CD4-positive, alpha-beta T cell treated with Interleukin-2 at 100 ng/mL for 4 hours (primary cell): Measurements from ENCODE around the gene MRTFA.
"Not testable (repeated sequence)": the region's sequence is repeated elsewhere in the genome, so short reads cannot be mapped to it uniquely, and the experiment has no call there.

ENCODE experiments used
- DNase-seq: peaks from one replicate; pipeline ENCODE4 v3.0.0-alpha.2; 2020; ENCODE audit warnings: low spot score

The MRTFA gene

DNA sequence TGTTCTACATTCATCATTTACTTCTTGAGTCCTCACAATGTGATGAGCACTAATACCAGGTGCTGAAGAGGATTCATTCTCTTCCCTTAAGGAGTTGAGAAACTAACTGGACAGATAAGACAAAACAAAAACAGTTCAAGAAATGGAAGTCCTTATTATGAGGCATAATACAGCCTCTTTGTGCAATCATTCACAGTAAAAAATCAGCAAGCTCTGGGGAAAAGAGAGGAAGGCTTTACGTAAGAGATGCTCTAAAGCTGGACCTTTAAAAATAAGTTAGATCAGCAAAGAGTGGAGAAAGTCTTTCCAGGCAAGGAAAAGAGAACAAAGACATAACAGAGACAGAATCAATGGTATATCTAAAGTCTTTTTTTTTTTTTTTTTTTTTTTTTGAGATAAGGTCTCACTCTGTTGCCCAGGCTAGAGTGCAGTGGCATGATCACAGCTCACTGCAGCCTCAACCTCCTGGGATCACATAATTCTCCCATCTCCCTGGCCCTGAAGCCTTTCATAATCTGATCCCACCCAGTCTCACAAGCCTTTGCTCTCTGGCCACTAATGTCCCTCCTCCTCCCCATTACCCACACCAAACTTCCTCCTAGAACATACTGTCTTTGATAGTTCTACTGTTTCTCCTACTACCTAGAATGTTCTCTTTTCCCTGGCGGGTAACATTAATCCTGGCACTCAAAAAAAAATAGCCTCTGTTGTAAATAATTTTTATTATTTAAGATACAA is 40.9 kb downstream of the MRTFA start:
- no peak for DNase-seq

DNA sequence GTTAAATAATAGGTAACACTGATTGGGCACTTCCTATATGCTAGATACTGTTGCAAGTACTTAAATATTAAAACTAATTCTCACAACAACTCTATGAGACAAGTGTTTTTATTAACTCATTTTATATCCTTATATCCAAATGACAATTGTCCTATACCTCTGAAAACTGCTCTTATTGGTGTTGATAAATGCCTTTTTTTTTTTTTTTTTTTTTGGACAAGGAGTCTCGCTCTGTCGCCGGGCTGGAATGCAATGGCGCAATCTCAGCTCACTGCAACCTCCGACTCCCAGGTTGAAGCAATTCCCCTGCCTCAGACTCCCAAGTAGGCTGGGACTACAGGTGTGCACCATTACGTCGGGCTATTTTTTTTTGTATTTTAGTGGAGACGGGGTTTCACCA is 41.6 kb downstream of the MRTFA start:
- no peak for DNase-seq

DNA sequence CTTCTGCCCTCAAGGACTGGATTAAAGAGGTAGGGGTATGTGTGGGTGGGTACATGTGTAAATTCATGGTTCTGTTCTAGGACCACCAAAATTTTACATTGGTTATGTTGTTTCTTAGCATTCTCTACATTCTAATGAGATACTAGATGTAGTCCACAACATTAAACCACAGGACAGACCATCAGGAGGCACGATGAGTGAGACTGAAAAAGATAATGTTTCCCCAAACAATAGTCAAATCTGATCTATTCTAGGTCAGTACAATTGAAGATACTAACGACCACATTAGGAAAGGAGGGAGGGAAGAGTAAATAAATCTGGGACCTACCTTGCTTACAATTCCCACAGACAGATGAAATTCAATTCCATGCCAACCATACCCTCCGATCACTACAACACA is 42.2 kb downstream of the MRTFA start:
- DNase-seq, result no peak

DNA sequence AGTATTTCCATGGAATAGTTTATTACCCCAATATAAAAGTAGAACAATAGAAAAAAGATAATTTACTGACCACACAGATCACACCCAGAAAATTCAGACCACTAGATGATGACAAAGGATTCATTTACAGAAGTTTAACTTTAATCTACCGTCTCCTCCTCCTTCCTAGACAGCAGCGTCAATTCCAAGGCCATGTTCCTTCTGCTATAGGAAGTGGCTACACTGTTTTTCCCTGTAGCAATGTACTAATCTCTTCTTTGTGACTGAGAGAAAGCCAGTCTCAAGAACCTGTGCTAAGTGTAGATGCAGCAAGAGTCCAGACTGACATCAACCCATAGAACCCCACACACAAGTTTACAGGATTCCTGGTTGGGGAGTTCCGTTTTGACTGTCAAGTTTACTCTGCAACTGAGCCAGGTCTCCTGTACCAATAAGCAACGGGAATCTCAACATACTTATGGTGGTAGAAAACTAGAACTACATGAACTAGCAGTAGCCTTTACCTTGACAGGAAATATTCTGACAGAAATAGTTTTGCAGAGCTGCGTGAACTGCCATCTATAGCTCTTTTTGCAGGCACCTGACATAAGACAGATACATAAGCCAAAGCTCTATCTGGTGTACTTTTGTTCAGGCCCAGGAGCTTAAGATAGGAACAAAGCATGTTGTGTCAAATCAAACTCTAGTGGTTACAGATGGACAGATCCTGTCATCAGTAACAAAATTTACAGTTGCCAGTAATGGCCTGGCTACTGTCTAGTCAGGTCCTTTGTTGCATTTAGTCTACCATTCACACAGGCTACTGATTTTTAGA is 42.9 kb downstream of the MRTFA start:
- DNase-seq, result no peak

DNA sequence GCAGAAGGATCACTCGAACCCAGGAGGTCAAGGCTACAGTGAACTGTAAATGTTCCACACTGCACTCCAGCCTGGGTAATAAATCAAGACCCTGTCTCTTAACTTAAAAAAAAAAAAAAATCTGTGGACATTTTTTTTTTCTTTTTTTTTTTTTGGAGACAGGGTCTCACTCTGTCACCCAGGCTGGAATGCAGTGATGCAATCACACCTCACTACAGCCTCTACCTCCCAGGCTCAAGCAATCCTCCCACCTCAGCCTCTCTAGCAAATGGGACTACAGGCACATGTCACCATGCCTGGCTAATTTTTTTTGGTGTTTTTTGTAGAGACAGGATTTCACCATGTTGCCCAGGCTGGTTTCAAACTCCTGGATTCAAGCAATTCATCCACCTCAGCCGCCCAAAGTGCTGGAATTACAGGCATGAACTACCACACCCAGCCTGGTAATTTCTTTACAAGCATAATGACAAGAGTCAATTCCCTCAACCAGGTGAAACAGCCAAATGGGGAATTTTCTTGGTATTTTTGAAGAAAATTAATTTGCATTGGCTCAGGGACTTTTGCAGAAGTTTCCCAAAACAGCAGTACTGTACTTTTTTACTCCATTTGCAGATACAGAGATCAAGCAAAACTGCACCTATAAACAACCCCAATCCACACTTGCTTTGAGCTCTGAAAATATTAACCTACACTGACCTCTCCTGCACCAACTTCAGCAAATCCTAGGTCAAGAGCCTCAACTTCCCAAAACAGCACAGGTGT is 44.0 kb downstream of the MRTFA start:
- no peak for DNase-seq

DNA sequence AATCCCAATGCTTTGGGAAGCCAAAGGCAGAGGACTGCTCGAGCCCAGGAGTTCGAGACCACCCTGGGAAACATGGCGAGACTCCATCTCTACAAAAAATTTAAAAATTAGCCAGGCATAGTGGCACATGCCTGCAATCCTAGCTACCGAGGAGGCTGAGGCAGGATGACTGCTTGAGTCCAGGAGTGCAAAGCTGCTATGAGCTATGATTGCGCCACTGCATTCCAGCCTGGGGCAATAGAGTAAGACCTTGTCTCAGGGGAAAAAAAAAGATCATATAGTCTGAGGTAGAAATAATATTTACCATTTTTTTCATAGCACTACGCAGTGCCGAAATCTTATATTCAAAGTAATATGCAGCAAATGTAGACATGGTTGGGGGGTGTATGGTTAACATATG is 47.8 kb downstream of the MRTFA start:
- DNase-seq, result no peak

DNA sequence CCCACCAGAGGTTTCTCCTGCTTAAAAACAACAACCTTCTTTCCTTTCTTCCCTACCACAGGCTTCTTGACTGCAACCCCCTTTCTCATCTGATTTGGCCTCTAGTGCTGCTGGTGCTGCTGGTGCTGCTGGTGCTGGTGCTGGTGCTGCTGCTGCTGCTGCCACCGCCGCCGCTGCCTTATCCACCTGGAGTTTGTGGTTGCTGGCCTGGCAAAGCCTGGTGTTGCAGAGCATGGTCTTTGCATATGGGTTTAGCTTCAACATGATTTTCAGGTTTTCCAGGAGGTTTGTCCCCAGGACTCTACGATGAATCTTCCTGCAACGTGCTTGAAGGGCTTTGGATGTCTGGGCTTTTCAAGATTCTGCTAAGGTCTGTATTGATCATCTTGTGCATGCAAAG is 49.7 kb downstream of the MRTFA start:
- no peak for DNase-seq

DNA sequence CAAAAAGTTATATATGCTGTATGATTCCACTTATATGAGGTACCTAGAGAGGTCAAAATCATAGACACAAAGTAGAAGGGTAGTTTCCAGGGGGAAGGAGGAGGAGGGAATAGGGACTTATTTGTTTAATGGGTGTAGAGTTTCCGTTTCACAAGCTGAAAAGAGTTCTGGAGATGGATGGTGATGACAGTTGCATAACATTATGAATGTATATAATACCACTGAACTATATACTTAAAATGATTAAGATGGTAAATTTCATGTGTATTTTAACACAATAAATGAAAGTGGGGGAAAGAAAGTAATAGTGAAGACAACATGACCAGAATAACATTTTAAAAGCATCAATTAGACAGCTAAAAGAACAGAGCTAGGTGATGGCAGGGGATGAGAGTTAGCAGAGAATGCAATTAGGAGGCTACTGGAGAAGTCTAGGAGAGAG is 51.2 kb downstream of the MRTFA start:
- no peak for DNase-seq

DNA sequence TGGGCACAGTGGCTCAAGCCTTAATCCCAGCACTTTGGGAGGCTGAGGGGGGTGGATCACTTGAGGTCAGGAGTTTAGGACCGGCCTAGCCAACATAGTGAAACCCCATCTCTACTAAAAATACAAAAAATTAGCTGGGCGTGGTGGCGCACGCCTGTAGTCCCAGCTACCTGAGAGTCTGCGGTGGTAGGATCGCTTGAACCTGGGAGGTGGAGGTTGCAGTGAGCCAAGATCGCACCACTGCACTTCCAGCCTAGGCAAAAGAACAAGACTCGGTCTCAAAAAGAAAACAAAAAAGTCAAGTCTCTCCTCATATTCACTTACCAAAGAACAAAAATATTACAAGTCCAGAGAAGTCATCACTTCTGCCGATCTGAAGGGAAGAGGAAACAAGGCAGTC is 51.8 kb downstream of the MRTFA start:
- DNase-seq, result not testable (repeated sequence)

DNA sequence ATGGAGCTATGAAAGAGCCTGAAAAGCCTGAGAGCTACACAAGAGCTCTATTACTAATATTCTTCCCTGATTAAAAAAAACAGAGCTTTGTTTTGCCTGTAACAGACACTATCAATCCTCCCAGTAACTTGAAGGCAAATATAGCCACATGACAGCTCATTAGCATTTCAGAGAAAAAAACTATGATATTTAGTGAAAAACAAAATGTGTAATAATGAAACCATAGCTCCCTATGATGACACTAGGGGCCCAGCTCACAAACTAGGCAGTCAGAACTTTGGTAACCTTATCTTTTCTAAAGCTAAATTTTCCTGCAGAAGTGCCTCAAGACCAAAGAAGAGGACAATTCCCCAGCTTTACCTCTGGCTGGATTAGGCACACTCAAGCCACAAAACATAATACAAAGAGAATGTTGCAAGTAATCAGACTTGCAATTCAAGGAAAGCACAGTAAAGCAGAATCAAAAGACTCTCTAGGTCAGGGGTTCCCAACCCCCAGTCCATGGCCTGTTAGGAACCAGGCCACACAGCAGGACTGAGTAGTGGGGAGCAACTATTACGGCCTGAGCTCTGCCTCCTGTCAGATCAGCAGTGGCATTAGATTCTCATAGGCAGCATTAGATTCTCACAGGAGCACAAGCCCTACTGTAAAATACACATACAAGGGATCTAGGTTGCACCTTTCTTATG is 53.3 kb downstream of the MRTFA start:
- DNase-seq, result no peak

DNA sequence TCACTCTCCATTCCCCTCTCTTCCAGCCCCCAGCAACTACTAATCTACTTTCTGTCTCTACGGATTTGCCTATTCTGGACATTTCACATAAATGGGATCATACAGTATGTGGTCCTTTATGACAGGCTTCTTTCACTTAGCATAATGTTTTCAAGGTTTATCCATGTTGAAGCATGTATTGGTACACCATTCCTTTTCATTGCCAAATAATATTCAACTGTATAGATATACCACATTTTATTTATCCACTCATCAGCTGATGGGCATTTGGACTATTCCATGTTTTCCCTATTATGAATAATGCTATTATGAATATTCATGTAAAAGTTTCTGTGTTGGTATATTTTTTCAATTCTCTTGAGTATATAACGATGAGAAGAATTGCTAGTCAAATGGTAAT is 54.5 kb downstream of the MRTFA start:
- no peak for DNase-seq

DNA sequence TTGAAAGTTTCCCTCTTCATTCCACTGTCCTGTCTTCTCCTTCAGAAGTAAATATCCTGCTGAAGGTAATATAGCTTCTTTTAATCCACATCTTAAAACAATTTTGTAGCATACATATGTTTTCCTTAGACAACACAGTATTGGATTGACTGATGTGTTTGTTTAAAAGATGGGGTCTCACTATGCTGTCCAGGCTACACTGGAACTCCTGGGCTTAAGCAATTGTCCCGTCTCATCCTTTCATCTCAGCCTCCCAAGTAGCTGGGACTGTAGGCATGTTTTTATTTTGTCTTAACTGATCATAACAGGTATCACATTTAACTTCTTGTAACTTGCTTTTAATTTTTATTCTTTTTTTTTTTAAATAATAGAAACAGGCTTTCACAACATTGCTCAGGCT is 55.9 kb downstream of the MRTFA start:
- no peak for DNase-seq

DNA sequence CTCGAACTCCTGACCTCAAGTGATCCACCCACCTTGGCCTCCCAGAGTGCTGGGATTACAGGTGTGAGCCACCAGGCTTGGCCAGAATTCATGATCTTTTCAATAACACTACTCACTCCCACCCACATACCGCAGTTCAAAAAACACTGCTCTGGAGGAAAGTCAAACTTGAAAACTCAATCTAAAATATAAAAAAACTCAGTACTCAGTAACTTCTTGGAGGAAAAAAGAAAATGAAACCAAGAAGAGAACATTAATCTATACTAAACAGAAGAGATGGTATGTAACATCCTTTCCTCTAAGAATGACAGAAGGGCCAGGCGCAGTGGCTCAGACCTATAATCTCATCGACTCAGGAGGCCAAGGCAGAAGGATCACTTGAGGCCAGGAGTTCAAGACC is 58.3 kb downstream of the MRTFA start:
- DNase-seq, result no peak

DNA sequence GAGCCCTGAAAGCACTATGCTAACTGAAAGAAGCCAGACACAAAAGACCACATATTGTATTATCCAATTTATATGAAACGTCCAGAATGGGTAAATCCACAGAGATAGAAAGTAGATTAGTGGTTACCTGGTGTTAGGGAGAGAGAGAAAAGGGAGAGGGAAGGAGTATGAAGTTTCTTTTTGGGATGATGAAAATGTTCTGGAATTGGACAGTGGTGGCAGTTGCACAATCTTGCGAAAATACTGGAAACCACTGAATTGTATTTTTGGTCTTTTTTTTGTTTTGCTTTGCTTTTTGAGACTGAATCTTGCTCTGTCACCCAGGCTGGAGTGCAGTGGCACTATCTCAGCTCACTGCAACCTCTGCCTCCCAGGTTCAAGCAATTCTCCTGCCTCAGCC is 63.5 kb downstream of the MRTFA start:
- no peak for DNase-seq

DNA sequence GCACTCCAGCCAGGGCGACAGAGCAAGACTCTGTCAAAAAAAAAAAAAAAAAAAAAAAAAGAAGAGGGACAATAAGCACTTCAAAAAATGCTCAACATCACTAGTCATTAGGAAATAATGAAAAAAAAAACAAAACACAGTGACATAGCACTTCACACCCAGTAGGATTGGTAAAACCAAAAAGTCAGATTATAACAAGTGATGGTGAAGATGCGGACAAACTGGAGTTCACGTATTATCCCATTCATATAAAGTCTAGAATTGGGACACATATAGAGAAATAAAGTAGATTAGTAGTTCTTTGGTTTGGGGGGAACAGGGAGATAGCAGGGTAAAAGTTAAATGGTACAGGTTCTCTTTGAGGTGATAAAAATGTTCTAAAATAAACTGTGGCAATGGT is 64.6 kb downstream of the MRTFA start:
- no peak for DNase-seq

DNA sequence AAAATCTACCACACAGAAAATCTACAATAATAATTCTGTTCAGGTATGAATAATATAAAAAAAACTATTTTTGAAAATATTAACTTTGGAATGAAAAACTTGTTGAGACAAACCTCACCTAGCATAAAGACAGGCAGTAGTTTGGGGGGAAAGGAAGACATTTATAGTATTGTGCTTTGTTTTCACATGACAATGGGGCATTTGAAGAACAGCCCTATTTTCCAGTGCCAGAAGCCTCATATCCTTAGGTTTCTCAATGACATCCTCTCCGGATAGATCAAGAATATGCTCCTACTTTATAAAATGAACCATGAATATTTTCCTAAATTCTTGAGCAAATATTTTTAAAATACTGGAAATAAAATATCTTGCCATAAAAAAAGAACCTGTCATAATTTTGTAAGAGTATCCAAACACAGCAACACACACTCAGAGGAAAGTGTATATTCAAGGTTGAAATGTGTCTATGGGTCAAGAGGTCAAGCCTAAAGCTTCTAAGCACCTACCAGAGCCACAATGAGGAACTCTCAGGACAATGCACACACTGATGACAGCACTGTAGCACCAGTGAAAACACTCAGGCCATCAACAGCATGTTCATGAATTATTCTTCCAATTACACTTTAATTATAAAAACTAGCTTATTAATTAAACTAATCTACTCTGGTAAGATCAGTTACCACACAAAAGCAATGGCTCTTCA is 68.7 kb downstream of the MRTFA start:
- no peak for DNase-seq

DNA sequence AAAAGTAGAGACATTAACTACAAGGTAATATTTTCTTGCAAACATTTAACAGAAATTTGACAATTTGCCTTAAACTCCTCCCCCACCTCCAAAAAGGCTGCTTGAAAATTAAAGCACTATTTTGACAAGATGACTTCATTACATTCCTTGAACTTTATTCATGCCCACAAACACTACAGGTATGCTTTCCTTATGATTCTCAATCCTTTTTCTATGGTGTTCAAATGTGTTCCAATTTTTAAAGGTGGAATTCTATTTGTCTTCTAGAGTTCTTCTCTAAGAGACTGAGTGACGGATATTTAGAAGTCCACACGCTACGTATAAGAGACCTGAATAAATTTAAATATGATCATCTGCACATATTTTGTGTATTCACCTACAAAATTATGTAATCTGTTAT is 69.4 kb downstream of the MRTFA start:
- no peak for DNase-seq

DNA sequence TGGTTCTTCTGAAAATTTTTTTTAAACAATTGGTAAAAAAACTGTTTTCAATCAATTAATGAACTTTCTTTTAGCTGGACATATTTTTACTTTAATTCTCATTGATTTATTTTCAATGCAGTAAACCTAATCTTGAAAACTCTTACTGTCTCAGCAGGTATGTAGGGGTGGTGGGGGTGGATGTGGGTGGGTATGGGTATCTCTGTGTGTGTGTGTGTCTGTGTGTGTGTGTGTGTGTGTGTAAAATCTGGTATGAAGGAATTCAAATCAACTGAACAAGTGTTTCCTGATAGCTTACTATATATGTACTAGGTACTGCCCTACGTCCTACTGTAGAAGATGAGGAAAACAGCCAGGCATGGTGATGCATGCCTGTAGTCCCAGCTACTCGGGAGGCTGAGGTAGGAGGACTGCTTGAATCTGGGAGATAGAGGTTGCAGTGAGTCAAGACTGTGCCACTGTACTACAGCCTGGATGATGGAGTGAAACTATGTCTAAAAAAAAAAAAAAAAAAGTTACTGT is 75.5 kb downstream of the MRTFA start:
- DNase-seq, result no peak

DNA sequence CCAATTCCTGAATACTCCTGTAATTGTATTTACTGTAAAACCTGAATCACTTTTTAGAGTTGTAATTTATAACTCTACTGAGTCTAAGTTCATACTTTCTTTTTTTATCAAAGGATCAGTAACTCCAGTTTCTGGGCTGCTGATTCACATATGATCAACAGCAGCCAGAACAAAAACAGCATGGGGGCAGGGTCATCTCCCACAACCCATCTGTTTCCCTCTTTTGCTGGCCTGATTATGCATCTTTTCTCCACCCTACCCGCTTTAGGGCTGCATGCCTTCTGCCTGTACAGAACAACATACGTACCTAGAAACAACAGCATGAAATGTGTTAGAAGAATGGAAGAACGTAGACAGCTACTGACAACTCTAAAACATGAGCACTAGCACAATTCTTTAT is 76.0 kb downstream of the MRTFA start:
- no peak for DNase-seq

DNA sequence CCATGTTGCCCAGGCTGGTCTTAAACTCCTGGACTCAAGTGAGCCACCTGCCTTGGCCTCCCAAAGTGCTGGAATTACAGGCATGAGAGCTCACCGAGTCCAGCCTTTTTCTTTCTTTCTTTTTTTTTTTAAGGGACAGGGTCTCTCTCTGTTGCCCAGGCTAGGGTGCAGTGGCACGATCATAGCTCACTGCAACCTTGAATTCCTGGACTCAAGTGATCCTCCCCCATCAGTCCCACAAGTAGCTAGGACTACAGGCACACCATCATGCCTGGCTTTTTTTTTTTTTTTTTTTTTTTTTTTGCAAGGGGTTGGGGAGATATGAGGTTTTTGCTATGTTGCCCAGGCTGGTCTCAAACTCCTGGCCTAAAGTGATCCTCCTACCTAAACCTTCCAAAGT is 78.5 kb downstream of the MRTFA start:
- no peak for DNase-seq

DNA sequence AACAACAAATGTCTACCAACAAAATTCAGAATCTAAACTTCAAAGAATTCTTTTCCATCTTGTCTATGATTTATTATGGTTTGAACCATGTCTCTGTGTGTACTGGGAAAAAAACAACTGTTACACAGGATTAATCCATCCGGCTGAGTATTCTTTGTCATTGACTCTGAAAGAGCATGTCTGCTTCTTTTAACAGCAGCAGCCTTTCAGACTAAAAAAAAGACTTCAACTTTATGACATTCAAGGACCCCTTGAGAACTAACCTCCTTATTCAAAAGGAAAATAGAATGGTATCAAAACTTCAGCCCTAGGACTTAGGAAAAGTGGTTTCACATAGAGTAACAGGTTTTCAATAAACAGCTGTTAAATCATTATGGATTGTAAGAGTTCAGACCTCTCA is 79.9 kb downstream of the MRTFA start:
- DNase-seq, result no peak
